Hepatocyte (in vitro differentiated cells): ENCODE measurements around the gene CDH15. TPM values are rescaled to one million over a fixed set of nuclear protein-coding genes. Genes with fewer than 3 reads are reported as not detected.

ENCODE experiments used
- DNase-seq: peaks from one replicate; pipeline ENCODE4 v3.0.0-alpha.2; 2016; ENCODE audit warnings: low spot score
- H2AFZ ChIP-seq: fragments of 200-600 bp; sonication (generic); 2 replicates; pipeline ENCODE4 v1.6.0; 2016; ENCODE audit warnings: antibody characterized with exemption, mild to moderate bottlenecking
- H3K27ac ChIP-seq: fragments of 200-600 bp; sonication (generic); 2 replicates; pipeline ENCODE4 v1.5.1; 2016; ENCODE audit warnings: mild to moderate bottlenecking
- H3K27me3 ChIP-seq: fragments of 200-600 bp; sonication (generic); 2 replicates; pipeline ENCODE4 v1.6.1; 2016
- H3K36me3 ChIP-seq: fragments of 200-600 bp; sonication (generic); replicated peaks from 2 replicates; pipeline ENCODE4 v1.5.1; 2016; ENCODE audit warnings: low read depth; ENCODE audit not compliant: insufficient read depth
- H3K4me1 ChIP-seq: fragments of 200-600 bp; sonication (generic); 2 replicates; pipeline ENCODE4 v1.5.1; 2016; ENCODE audit warnings: mild to moderate bottlenecking, moderate library complexity; ENCODE audit not compliant: insufficient read depth
- H3K4me2 ChIP-seq: fragments of 200-600 bp; sonication (generic); 2 replicates; pipeline ENCODE4 v1.6.0; 2016
- H3K4me3 ChIP-seq: fragments of 200-600 bp; sonication (generic); 2 replicates; pipeline ENCODE4 v1.5.1; 2016; ENCODE audit warnings: mild to moderate bottlenecking
- H3K79me2 ChIP-seq: fragments of 200-600 bp; sonication (generic); 2 replicates; pipeline ENCODE4 v1.6.0; 2017; ENCODE audit warnings: mild to moderate bottlenecking
- H3K9me2 ChIP-seq: fragments of 200-600 bp; sonication (generic); replicated peaks from 2 replicates; pipeline ENCODE4 v1.6.0; 2017; ENCODE audit warnings: mild to moderate bottlenecking; ENCODE audit not compliant: insufficient read depth
- H3K9me3 ChIP-seq: fragments of 200-600 bp; sonication (generic); 2 replicates; pipeline ENCODE4 v1.5.1; 2016; ENCODE audit warnings: low read depth, mild to moderate bottlenecking
- H4K20me1 ChIP-seq: fragments of 200-600 bp; sonication (generic); 2 replicates; pipeline ENCODE4 v1.6.0; 2016; ENCODE audit warnings: mild to moderate bottlenecking; ENCODE audit not compliant: insufficient read depth, poor library complexity, severe bottlenecking
- CTCF ChIP-seq: fragments of 200-600 bp; sonication (generic); IDR thresholded peaks from 2 replicates; pipeline ENCODE4 v1.5.1; 2016; ENCODE audit warnings: antibody characterized with exemption, mild to moderate bottlenecking; ENCODE audit not compliant: poor library complexity
- EZH2 ChIP-seq: fragments of 200-600 bp; sonication (generic); IDR thresholded peaks from 2 replicates; pipeline ENCODE4 v1.6.1; 2016; ENCODE audit warnings: antibody characterized with exemption, mild to moderate bottlenecking, borderline replicate concordance
- EZH2phosphoT487 ChIP-seq: fragments of 200-600 bp; sonication (generic); IDR thresholded peaks from one replicate; pipeline ENCODE4 v1.6.1; 2018; ENCODE audit warnings: antibody characterized with exemption, mild to moderate bottlenecking, low read depth, moderate library complexity; ENCODE audit not compliant: unreplicated experiment, severe bottlenecking
- WGBS: methylation state at CpG from one replicate; pipeline ENCODE4 v1.1.6; 2016; ENCODE audit warnings: low lambda C conversion rate; ENCODE audit errors: missing lambda C conversion rate; 5-methylcytosine and 5-hydroxymethylcytosine counted together
- polyA plus RNA-seq: library from polyadenylated mRNA; unstranded; fragments of >200 nt; fragmentation: Nextera tagmentation; extraction: Ambion mirVana; gene quantifications from 2 replicates; pipeline ENCODE4 v1.2.1, GENCODE V29; 2016
- total RNA-seq: library from RNA; depleted of rRNA; stranded (reverse); fragments of >200 nt; gene quantifications from 2 replicates; pipeline ENCODE4 v1.2.3, GENCODE V29; 2014

Gene CDH15
- total and polyA plus RNA-seq, 2 experiments from 2014 or later = 0.13 to 0.47 TPM

- no peak for DNase-seq
- Histone ChIP-seq H3K27ac (no peak overlapping the region), H3K27me3 (no peaks in the 10 kb centered on the region), H3K36me3 (peaks cover 5% of the 10 kb centered on the region), H3K4me2 (no peak overlapping the region), H4K20me1 (no peaks in the 10 kb centered on the region), H3K4me3 (no peak overlapping the region), H2AFZ (no peak overlapping the region), H3K9me3 (peaks cover 4% of the 10 kb centered on the region), H3K9me2 (no peaks in the 10 kb centered on the region), H3K4me1 (no peaks in the 10 kb centered on the region), H3K79me2 (peaks cover 18% of the 10 kb centered on the region)
- TF ChIP-seq CTCF = no peak
- no peak for TF ChIP-seq EZH2
- no peak for TF ChIP-seq EZH2phosphoT487
- over 99% methylated on average over 21 of the region's 21 CpGs for WGBS
Measured at GRCh38 chr16:89222931-89223330, 51.4 kb downstream of the CDH15 start.

GRCh38 chr16:89224665-89225064 is 53.1 kb downstream of the CDH15 start:
- H3K79me2 ChIP-seq = peaks cover 2% of the 10 kb centered on the region
- peaks cover 11% of the 10 kb centered on the region for H3K36me3 ChIP-seq
- WGBS = 96% methylated on average over 9 of the region's 10 CpGs

GRCh38 chr16:89230255-89230654 is 58.7 kb downstream of the CDH15 start:
- no peak overlapping the region for H3K4me2 ChIP-seq
- no peak for TF ChIP-seq EZH2phosphoT487
- no peak for TF ChIP-seq EZH2
- TF ChIP-seq CTCF = no peak
- no peak overlapping the region for H3K27ac ChIP-seq
- peaks cover 4% of the 10 kb centered on the region for H3K9me3 ChIP-seq
- H3K4me3 ChIP-seq = no peak overlapping the region
- peaks cover 11% of the 10 kb centered on the region for H3K36me3 ChIP-seq
- no peak overlapping the region for H2AFZ ChIP-seq
- H3K27me3 ChIP-seq = no peaks in the 10 kb centered on the region
- no peaks in the 10 kb centered on the region for H3K4me1 ChIP-seq
- H3K79me2 ChIP-seq = no peaks in the 10 kb centered on the region
- 99% methylated on average over 14 of the region's 14 CpGs for WGBS
- no peak for DNase-seq
- no peaks in the 10 kb centered on the region for H3K9me2 ChIP-seq
- H4K20me1 ChIP-seq = no peaks in the 10 kb centered on the region

More at GRCh38 chr16:89224665-89225064, 53.1 kb downstream of the CDH15 start:
- Histone ChIP-seq H3K4me1 (no peaks in the 10 kb centered on the region), H3K9me3 (peaks cover 4% of the 10 kb centered on the region), H2AFZ (no peak overlapping the region), H3K4me2 (no peak overlapping the region), H3K27me3 (no peaks in the 10 kb centered on the region), H3K4me3 (no peak overlapping the region), H4K20me1 (no peaks in the 10 kb centered on the region), H3K9me2 (no peaks in the 10 kb centered on the region), H3K27ac (no peak overlapping the region)
- no peak for DNase-seq
- TF ChIP-seq EZH2phosphoT487 = no peak
- no peak for TF ChIP-seq EZH2
- no peak for TF ChIP-seq CTCF

- no peak overlapping the region for H2AFZ ChIP-seq
Measured at GRCh38 chr16:89232107-89232506, 60.6 kb downstream of the CDH15 start.

More at GRCh38 chr16:89232107-89232506, 60.6 kb downstream of the CDH15 start:
- H3K27ac ChIP-seq = no peak overlapping the region
- DNase-seq = no peak
- no peak overlapping the region for H3K4me3 ChIP-seq
- no peaks in the 10 kb centered on the region for H3K79me2 ChIP-seq
- H4K20me1 ChIP-seq = no peaks in the 10 kb centered on the region
- no peaks in the 10 kb centered on the region for H3K9me3 ChIP-seq
- no peaks in the 10 kb centered on the region for H3K4me1 ChIP-seq
- H3K27me3 ChIP-seq = no peaks in the 10 kb centered on the region
- 73% methylated on average over 2 of the region's 2 CpGs for WGBS
- TF ChIP-seq EZH2phosphoT487 (no peak), EZH2 (no peak), CTCF (no peak)
- peaks cover 11% of the 10 kb centered on the region for H3K36me3 ChIP-seq
- H3K9me2 ChIP-seq = no peaks in the 10 kb centered on the region
- H3K4me2 ChIP-seq = no peak overlapping the region
